Measurements from ENCODE around the gene TBCC.

DNA sequence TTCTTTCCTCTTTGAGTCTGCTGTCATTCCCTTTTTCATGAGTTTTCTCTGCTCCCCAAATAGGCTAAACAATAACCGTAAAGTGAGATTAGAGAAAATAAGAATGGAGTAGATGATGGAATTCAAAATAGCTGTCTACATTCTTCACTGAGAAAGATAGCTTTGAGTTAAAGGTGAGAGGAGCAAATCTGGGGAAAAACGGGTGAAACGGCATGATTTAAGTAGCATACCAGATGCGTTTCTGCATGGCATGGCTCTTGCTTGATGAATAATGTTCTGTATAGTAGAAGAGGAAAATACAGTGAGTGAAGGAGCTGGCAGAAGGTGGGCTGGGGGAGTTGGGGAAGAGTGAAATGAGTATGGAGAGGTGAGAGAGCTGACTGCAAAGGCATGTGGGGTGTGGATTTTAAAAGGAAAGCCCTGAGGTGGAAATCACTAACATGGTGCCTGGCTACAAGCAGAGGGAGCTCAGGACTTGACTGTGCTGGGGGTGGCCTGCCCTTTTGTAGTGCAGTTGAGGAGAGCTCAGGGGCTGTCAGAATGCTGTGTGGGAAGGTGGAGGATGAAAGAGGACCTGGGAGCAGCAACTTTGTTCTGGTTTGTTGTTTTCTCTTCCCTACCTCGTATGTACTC lies 44.8 kb upstream of the TBCC start:
- TF ChIP-seq, protein P1, sequence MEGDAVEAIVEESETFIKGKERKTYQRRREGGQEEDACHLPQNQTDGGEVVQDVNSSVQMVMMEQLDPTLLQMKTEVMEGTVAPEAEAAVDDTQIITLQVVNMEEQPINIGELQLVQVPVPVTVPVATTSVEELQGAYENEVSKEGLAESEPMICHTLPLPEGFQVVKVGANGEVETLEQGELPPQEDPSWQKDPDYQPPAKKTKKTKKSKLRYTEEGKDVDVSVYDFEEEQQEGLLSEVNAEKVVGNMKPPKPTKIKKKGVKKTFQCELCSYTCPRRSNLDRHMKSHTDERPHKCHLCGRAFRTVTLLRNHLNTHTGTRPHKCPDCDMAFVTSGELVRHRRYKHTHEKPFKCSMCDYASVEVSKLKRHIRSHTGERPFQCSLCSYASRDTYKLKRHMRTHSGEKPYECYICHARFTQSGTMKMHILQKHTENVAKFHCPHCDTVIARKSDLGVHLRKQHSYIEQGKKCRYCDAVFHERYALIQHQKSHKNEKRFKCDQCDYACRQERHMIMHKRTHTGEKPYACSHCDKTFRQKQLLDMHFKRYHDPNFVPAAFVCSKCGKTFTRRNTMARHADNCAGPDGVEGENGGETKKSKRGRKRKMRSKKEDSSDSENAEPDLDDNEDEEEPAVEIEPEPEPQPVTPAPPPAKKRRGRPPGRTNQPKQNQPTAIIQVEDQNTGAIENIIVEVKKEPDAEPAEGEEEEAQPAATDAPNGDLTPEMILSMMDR (conservative IDR thresholded peaks at IDR 0.05; ENCODE audit: low read length) = no peak
- TF ChIP-seq EZH2phosphoT487 (IDR thresholded peaks at IDR 0.05; ENCODE audit: borderline replicate concordance, low read depth, low read length) = no peak

All from OCI-LY7 (cell line).